Measurements from ENCODE around the gene GNLY. TPM values are rescaled to one million over a fixed set of nuclear protein-coding genes. Genes with fewer than 3 reads are reported as not detected.

The GNLY gene
- total and polyA plus RNA-seq, 9 of the 15 experiments (the other 6 are each of a cell fraction or from before 2014, with no cell fraction given), result not detected

- TF ChIP-seq MGA (IDR thresholded peaks at IDR 0.05), result no peak
- no peak for TF ChIP-seq PPARD (CRISPR knock-in tag; IDR thresholded peaks at IDR 0.05)
- TF ChIP-seq, protein P1, sequence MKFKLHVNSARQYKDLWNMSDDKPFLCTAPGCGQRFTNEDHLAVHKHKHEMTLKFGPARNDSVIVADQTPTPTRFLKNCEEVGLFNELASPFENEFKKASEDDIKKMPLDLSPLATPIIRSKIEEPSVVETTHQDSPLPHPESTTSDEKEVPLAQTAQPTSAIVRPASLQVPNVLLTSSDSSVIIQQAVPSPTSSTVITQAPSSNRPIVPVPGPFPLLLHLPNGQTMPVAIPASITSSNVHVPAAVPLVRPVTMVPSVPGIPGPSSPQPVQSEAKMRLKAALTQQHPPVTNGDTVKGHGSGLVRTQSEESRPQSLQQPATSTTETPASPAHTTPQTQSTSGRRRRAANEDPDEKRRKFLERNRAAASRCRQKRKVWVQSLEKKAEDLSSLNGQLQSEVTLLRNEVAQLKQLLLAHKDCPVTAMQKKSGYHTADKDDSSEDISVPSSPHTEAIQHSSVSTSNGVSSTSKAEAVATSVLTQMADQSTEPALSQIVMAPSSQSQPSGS (CRISPR knock-in tag; IDR thresholded peaks at IDR 0.05), result no peak
- no peak for TF ChIP-seq ZNF407 (IDR thresholded peaks at IDR 0.05; ENCODE audit: low read depth)
- TF ChIP-seq RAD21 (CRISPR knock-in tag; conservative IDR thresholded peaks at IDR 0.05 in 1 of 2, IDR thresholded peaks at IDR 0.05 in 1 of 2), result peak; percentile 62 to 75
- no peak for TF ChIP-seq GABPA (tag; conservative IDR thresholded peaks at IDR 0.05; ENCODE audit: low read depth)
Observed at GRCh38 chr2:85718009-85718391, 23.8 kb downstream of the GNLY start (continued).
